Esophagus muscularis mucosa (tissue), 4 donors: ENCODE results near the gene ISOC2. TPM values are rescaled to one million over a fixed set of nuclear protein-coding genes. Genes with fewer than 3 reads are reported as not detected.
A peak's percentile ranks its signal among the peaks of the same experiment; 100 is the strongest.

ENCODE experiments used
- DNase-seq: peaks from one replicate; pipeline ENCODE4 v3.0.0-alpha.2; 2017; ENCODE audit errors: extremely low spot score
- H3K27ac ChIP-seq, 4 donors: fragments of 200-600 bp; sonication (generic); replicated peaks in 1 of 4; 1 replicate in 3 of 4; 2 replicates in 1 of 4; pipeline ENCODE4 v1.5.1; 2016 to 2019; ENCODE audit warnings: mild to moderate bottlenecking in 1 of 4
- H3K27me3 ChIP-seq, 4 donors: fragments of 200-600 bp; sonication (generic); one replicate each; pipeline versions ENCODE4 v1.5.1 to v1.6.0; 2016 to 2019
- H3K36me3 ChIP-seq, 4 donors: fragments of 200-600 bp; sonication (generic); one replicate each; pipeline ENCODE4 v1.5.1; 2016 to 2019
- H3K4me1 ChIP-seq, 4 donors: fragments of 200-600 bp; sonication (generic); one replicate each; pipeline ENCODE4 v1.5.1; 2016 to 2019
- H3K4me3 ChIP-seq, 4 donors: fragments of 200-600 bp; sonication (generic); 1 replicate in 2 of 4; 2 replicates in 2 of 4; pipeline ENCODE4 v1.5.1; 2016 to 2019; ENCODE audit warnings: mild to moderate bottlenecking in 4 of 4, moderate library complexity in 1 of 4
- H3K9me3 ChIP-seq, 4 donors: fragments of 200-600 bp; sonication (generic); 1 replicate in 3 of 4; 2 replicates in 1 of 4; pipeline ENCODE4 v1.5.1; 2016 to 2019
- EP300 ChIP-seq: sonication (generic); formaldehyde crosslinking; IDR thresholded peaks from one replicate; pipeline ENCODE4 v1.6.1; 2017; ENCODE audit warnings: antibody characterized with exemption
- POLR2A ChIP-seq: fragments of 450-650 bp; IDR thresholded peaks from one replicate; pipeline ENCODE4 v1.6.1; 2017; ENCODE audit warnings: antibody characterized with exemption, moderate library complexity, mild to moderate bottlenecking, low read depth
- POLR2AphosphoS5 ChIP-seq, 2 donors: sonication (generic); formaldehyde crosslinking; IDR thresholded peaks; one replicate each; pipeline ENCODE4 v1.6.1; 2017; ENCODE audit warnings: antibody characterized with exemption in 2 of 2
- WGBS: methylation state at CpG from one replicate; pipeline ENCODE4 v1.1.5; 2018; 5-methylcytosine and 5-hydroxymethylcytosine counted together
- intact Hi-C: fragments of 100-400 bp; cut with DNase I; formaldehyde crosslinking; loops from one replicate; pipeline ENCODE4 v1.15.1; 2023
- total RNA-seq, 4 donors: library from RNA; depleted of rRNA; stranded (reverse); fragments of >200 nt; gene quantifications; one replicate each; pipeline versions ENCODE4 v1.1.0 to v1.2.1, GENCODE V29; 2016
- TF ChIP-seq, protein P1 (sequence below), 3 experiments: fragments of 200-600 bp in 2 of 3; fragments of 450-650 bp in 1 of 3; sonication (generic) in 2 of 3; IDR thresholded peaks; one replicate each; pipeline ENCODE4 v1.5.1; 2017 to 2019; ENCODE audit warnings: antibody characterized with exemption in 3 of 3, mild to moderate bottlenecking in 2 of 3, moderate library complexity in 1 of 3

The ISOC2 gene
- total RNA-seq, 4 donors from 2014 or later: 66.8 to 104 (median 77.7) TPM

DNA sequence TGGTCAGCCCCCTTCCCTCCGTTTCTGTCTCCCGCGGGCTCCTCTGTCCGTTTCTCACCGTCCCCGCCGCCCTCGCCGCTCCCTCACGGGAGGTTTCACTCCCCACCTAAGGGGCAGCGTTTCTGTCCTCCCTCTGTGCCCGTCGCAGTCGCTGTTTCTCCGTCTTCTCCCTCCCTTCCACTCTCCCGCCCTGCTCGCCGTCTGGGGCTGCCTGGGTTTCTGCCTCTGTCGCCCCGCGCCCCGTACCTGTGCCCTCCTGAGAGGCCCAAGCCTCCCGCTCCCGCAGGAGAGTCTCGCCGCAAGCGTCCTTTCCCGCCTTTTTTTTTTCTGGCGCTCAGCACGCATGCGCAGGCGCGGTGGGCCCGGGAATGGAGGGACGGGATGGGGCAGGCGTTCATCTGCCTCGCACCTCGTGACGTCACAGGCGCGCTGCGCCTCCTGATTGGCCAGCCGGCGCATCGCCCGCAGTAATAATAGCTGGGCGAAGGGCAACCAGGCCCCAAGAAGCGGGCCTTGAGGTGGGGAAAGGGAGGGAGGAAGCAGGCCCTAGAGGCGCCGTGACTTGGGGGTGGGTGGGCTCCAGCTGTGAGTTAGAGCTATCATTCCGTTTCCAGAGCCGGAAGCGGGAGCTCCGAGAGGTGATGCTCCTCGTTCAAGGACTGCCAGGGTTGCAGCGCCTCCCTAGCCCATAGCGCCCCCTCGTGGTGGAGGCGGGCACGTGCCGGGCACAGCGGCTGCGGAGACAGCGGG lies 42.2 kb upstream of the ISOC2 start:
- 15% methylated on average over 45 of the region's 64 CpGs for WGBS
- H3K4me1 ChIP-seq: peaks cover 8 to 22% (median 14%) of the 10 kb centered on the region in 4 donors
- intact Hi-C loops: loop anchor here (1.0 to 5.0 kb wide), 2 partner anchors 36 to 361 kb away; no protein-coding TSS in a partner anchor
- H3K36me3 ChIP-seq: peaks cover 0 to 30% (median 25%) of the 10 kb centered on the region in 4 donors
- TF ChIP-seq EP300 (no peak), POLR2A (no peak), POLR2AphosphoS5 (IDR thresholded peaks at IDR 0.05) (peak in 1 of 2 donors; percentile 76)
- TF ChIP-seq, protein P1, sequence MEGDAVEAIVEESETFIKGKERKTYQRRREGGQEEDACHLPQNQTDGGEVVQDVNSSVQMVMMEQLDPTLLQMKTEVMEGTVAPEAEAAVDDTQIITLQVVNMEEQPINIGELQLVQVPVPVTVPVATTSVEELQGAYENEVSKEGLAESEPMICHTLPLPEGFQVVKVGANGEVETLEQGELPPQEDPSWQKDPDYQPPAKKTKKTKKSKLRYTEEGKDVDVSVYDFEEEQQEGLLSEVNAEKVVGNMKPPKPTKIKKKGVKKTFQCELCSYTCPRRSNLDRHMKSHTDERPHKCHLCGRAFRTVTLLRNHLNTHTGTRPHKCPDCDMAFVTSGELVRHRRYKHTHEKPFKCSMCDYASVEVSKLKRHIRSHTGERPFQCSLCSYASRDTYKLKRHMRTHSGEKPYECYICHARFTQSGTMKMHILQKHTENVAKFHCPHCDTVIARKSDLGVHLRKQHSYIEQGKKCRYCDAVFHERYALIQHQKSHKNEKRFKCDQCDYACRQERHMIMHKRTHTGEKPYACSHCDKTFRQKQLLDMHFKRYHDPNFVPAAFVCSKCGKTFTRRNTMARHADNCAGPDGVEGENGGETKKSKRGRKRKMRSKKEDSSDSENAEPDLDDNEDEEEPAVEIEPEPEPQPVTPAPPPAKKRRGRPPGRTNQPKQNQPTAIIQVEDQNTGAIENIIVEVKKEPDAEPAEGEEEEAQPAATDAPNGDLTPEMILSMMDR (IDR thresholded peaks at IDR 0.05): peak; percentile 99 to 100 (median 99)
- DNase-seq: peak; percentile 98
- no peaks in the 10 kb centered on the region for H3K27me3 ChIP-seq
- peak overlapping the region; percentile 57 to 62 (median 61) for H3K4me3 ChIP-seq
- H3K9me3 ChIP-seq: no peaks in the 10 kb centered on the region
- peak overlapping the region; percentile 78 to 90 (median 86) for H3K27ac ChIP-seq

DNA sequence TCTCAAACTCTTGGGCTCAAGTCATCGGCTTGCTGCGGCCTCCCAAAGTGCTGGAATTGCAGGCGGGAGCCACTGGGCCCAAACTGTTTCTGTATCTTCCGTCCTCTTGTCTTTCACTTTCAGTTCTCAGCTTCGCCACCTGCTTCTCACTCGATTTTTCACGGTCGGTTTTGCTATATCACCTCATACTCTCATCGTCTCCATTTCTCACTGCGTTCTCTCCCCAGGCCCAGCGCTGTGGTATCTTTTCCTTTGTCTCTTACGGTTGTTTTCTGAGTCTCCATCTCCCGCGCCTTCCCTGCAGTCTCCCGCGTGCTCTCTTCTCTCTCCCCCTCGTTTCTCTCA lies 41.7 kb upstream of the ISOC2 start:
- Histone ChIP-seq H3K4me3 (peak overlapping the region in 1 of 4 donors; percentile 62), H3K9me3 (no peaks in the 10 kb centered on the region), H3K27ac (peak overlapping the region in 1 of 4 donors; percentile 85), H3K36me3 (peaks cover 0 to 30% (median 26%) of the 10 kb centered on the region in 4 donors), H3K4me1 (peaks cover 8 to 27% (median 17%) of the 10 kb centered on the region in 4 donors), H3K27me3 (peaks cover 0 to 2% (median 0%) of the 10 kb centered on the region in 4 donors)
- intact Hi-C loops: loop anchor here (5.0 kb wide), 1 partner anchor 361 kb away; no protein-coding TSS in a partner anchor
- WGBS: 77% methylated on average over 17 of the region's 17 CpGs
- TF ChIP-seq POLR2AphosphoS5 (IDR thresholded peaks at IDR 0.05): no peak
- TF ChIP-seq, protein P1 (IDR thresholded peaks at IDR 0.05): no peak
- no peak for TF ChIP-seq POLR2A
- TF ChIP-seq EP300: no peak
- no peak for DNase-seq

DNA sequence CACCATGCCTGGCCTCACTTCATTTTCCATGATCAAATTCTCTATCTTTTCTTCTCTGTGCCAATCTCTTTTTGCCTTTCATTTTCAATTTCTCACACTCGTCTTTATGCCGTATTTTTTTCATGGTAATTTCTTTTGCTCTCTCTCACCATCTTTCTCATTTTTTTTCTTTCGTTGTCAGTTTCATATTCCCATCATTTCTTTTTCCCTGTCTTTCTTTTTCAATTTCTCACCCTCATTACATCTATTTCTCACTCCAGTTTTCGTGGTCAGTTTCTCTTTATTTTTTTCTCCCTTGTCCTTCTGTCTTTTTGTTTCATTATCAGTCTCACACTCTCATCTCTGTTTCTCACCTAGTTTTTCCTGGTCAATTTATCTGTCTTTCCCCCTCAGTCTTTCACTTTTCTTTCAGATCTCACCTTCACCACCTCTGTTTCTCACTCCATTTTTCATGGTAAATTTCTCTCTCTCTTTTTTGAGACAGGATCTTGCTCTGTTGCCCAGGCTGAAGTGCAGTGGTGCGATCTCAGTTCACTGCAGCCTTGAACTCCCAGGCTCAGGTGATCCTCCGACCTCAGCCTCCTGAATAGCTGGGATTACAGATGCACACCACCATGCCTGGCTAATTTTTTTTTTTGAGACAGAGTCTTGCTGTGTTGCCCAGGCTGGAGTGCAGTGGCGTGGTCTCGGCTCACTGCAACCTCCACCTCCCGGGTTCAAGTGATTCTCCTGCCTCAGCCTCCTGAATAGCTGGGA lies 40.9 kb upstream of the ISOC2 start:
- TF ChIP-seq POLR2A (no peak), EP300 (no peak), POLR2AphosphoS5 (IDR thresholded peaks at IDR 0.05) (no peak)
- TF ChIP-seq, protein P1 (IDR thresholded peaks at IDR 0.05): no peak
- no peak overlapping the region for H3K4me3 ChIP-seq
- DNase-seq: no peak
- H3K27ac ChIP-seq: no peak overlapping the region
- peaks cover 8 to 31% (median 17%) of the 10 kb centered on the region in 4 donors for H3K4me1 ChIP-seq
- WGBS: 91% methylated on average over 9 of the region's 9 CpGs
- no peaks in the 10 kb centered on the region for H3K9me3 ChIP-seq
- H3K36me3 ChIP-seq: peaks cover 0 to 33% (median 26%) of the 10 kb centered on the region in 4 donors
- intact Hi-C loops: loop anchor here (5.0 kb wide), 1 partner anchor 360 kb away; no protein-coding TSS in a partner anchor
- peaks cover 0 to 3% (median 0%) of the 10 kb centered on the region in 4 donors for H3K27me3 ChIP-seq

DNA sequence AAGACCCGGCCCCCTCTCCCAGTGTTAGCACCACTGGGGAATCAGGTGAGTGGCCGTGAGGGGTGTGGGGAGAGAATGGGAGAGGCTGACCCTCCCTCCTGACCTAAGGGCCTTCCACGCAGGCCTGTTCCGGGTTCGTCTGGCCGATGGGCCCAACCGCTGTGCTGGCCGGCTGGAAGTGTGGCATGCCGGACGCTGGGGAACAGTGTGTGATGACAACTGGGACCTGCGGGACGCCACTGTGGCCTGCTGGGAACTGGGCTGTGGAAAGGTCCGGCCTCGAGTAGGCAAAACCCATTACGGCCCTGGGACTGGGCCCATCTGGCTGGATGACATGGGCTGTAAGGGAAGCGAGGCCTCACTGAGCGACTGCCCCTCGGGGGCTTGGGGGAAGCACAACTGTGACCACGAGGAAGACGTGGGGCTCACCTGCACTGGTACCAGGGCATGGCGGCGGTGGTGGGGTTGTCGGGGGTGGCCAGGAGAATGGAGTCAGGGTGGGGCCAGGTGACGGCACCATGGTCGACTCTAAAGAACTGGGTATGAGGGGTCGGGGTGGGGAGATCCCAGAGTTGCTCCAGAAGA lies 39.0 kb upstream of the ISOC2 start:
- Histone ChIP-seq H3K27me3 (peaks cover 0 to 3% (median 0%) of the 10 kb centered on the region in 4 donors), H3K9me3 (no peaks in the 10 kb centered on the region), H3K4me1 (peaks cover 8 to 33% (median 17%) of the 10 kb centered on the region in 4 donors), H3K27ac (no peak overlapping the region), H3K36me3 (peaks cover 0 to 33% (median 27%) of the 10 kb centered on the region in 4 donors), H3K4me3 (no peak overlapping the region)
- TF ChIP-seq POLR2AphosphoS5 (IDR thresholded peaks at IDR 0.05) (no peak), EP300 (no peak), POLR2A (no peak)
- TF ChIP-seq, protein P1 (IDR thresholded peaks at IDR 0.05): no peak
- no peak for DNase-seq
- 88% methylated on average over 18 of the region's 26 CpGs for WGBS
- intact Hi-C loops: loop anchor here (5.0 kb wide), 1 partner anchor 358 kb away; no protein-coding TSS in a partner anchor
